Stimulated activated CD4-positive, alpha-beta T cell treated with anti-CD3 and anti-CD28 coated beads, Interleukin-2, amount 100 ng/mL, for 4 hours (primary cell): ENCODE measurements around the gene GAL3ST1.
"Not testable (repeated sequence)": the region's sequence is repeated elsewhere in the genome, so short reads cannot be mapped to it uniquely, and the experiment has no call there.

ENCODE experiments used
- DNase-seq: peaks from one replicate; pipeline ENCODE4 v3.0.0-alpha.2; 2020; ENCODE audit warnings: low read depth

Gene GAL3ST1

GRCh38 chr22:30574095-30574981 lies at the start of gene GAL3ST1:
Gene GAL3ST1, minus strand, starts transcription at chr22:30574665. Its CDS starts 17,273 bp downstream, at chr22:30557392.
- DNase-seq: no peak

- not testable (repeated sequence) for DNase-seq
Measured at GRCh38 chr22:30619909-30620308, 45.4 kb upstream of the GAL3ST1 start.

- DNase-seq: no peak
Measured at GRCh38 chr22:30617819-30618218, 43.4 kb upstream of the GAL3ST1 start.

GRCh38 chr22:30615543-30615954 lies 41.1 kb upstream of the GAL3ST1 start:
- DNase-seq: no peak

- DNase-seq: no peak
Measured at GRCh38 chr22:30614879-30615278, 40.4 kb upstream of the GAL3ST1 start.

- no peak for DNase-seq
Measured at GRCh38 chr22:30614268-30614667, 39.8 kb upstream of the GAL3ST1 start.

GRCh38 chr22:30612789-30613188 lies 38.3 kb upstream of the GAL3ST1 start:
- no peak for DNase-seq

GRCh38 chr22:30611197-30611596 lies 36.7 kb upstream of the GAL3ST1 start:
- DNase-seq: no peak

GRCh38 chr22:30610299-30610698 lies 35.8 kb upstream of the GAL3ST1 start:
- DNase-seq: no peak

GRCh38 chr22:30609260-30610185 lies 35.1 kb upstream of the GAL3ST1 start:
- DNase-seq: no peak

- no peak for DNase-seq
Measured at GRCh38 chr22:30607939-30608338, 33.5 kb upstream of the GAL3ST1 start.

GRCh38 chr22:30607300-30607930 lies 33.0 kb upstream of the GAL3ST1 start:
- no peak for DNase-seq

GRCh38 chr22:30606455-30607299 lies 32.2 kb upstream of the GAL3ST1 start, which contains the start of gene TCN2:
Gene TCN2, plus strand, starts transcription at chr22:30607174. Its CDS starts 158 bp downstream, at chr22:30607332.
- no peak for DNase-seq

GRCh38 chr22:30605449-30606110 lies 31.1 kb upstream of the GAL3ST1 start:
- DNase-seq: no peak

- no peak for DNase-seq
Measured at GRCh38 chr22:30604723-30605122, 30.3 kb upstream of the GAL3ST1 start.

- DNase-seq: no peak
Measured at GRCh38 chr22:30603801-30604200, 29.3 kb upstream of the GAL3ST1 start.

GRCh38 chr22:30602049-30602448 lies 27.6 kb upstream of the GAL3ST1 start:
- DNase-seq: no peak

- no peak for DNase-seq
Measured at GRCh38 chr22:30601464-30601863, 27.0 kb upstream of the GAL3ST1 start.

GRCh38 chr22:30600921-30601320 lies 26.5 kb upstream of the GAL3ST1 start:
- DNase-seq: no peak

- no peak for DNase-seq
Measured at GRCh38 chr22:30598986-30599385, 24.5 kb upstream of the GAL3ST1 start.

GRCh38 chr22:30596886-30597285 lies 22.4 kb upstream of the GAL3ST1 start:
- DNase-seq: no peak
